Suprapubic skin (tissue), 4 donors: ENCODE data around the gene LYPD6B.

Source experiments
- EP300 ChIP-seq: sonication (generic); formaldehyde crosslinking; IDR thresholded peaks from one replicate; pipeline ENCODE4 v1.6.1; 2017; ENCODE audit warnings: antibody characterized with exemption
- POLR2A ChIP-seq, 2 donors: fragments of 450-650 bp; IDR thresholded peaks; one replicate each; pipeline ENCODE4 v1.6.1; 2017; ENCODE audit warnings: antibody characterized with exemption in 2 of 2, mild to moderate bottlenecking in 2 of 2, moderate library complexity in 2 of 2
- POLR2AphosphoS5 ChIP-seq, 3 donors: sonication (generic); formaldehyde crosslinking; IDR thresholded peaks; one replicate each; pipeline ENCODE4 v1.6.1; 2017; ENCODE audit warnings: antibody characterized with exemption in 3 of 3
- TF ChIP-seq, protein P1 (sequence below), 2 donors: fragments of 200-600 bp in 1 of 2; fragments of 450-650 bp in 1 of 2; sonication (generic) in 1 of 2; IDR thresholded peaks; one replicate each; pipeline ENCODE4 v1.5.1; 2016 to 2019; ENCODE audit warnings: antibody characterized with exemption in 2 of 2, mild to moderate bottlenecking in 1 of 2, moderate library complexity in 1 of 2

DNA sequence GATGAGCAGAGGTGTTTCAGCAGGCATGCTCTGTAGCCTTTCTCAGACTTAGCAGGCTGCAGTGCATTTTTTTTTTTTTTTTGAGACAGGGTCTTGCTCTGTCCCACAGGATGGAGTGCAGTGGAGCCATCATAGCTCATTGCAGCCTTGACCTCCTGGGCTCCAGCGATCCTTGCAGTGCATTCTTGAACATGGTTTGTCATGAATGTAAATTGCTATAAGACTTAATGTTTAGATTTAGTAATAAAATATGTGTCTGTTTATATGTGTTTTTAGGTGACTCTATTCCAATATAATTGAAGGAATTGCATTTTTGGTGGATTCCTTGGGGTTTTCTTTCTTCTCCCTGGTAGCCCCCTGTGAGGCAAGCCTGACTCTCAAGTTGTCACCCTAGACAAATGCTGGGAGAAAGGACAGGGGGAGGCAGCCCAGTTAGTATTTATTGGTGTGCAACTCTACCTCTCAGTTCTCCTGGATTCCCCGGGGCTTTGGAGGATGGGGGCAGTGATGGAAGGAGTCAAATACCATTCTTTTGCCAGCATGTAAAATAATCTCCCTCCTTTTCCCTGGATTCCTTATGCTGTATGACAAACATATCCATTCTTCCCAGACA, 22.7 kb downstream of the LYPD6B start:
- TF ChIP-seq, protein P1, sequence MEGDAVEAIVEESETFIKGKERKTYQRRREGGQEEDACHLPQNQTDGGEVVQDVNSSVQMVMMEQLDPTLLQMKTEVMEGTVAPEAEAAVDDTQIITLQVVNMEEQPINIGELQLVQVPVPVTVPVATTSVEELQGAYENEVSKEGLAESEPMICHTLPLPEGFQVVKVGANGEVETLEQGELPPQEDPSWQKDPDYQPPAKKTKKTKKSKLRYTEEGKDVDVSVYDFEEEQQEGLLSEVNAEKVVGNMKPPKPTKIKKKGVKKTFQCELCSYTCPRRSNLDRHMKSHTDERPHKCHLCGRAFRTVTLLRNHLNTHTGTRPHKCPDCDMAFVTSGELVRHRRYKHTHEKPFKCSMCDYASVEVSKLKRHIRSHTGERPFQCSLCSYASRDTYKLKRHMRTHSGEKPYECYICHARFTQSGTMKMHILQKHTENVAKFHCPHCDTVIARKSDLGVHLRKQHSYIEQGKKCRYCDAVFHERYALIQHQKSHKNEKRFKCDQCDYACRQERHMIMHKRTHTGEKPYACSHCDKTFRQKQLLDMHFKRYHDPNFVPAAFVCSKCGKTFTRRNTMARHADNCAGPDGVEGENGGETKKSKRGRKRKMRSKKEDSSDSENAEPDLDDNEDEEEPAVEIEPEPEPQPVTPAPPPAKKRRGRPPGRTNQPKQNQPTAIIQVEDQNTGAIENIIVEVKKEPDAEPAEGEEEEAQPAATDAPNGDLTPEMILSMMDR (IDR thresholded peaks at IDR 0.05): no peak
- TF ChIP-seq EP300 (no peak), POLR2A (IDR thresholded peaks at IDR 0.05) (no peak), POLR2AphosphoS5 (IDR thresholded peaks at IDR 0.05) (no peak)
